ENCODE measurements around the gene KCNK2.

- no peak for TF ChIP-seq CTCF (conservative IDR thresholded peaks at IDR 0.05; ENCODE audit: low read length)
- no peak for TF ChIP-seq EZH2phosphoT487 (IDR thresholded peaks at IDR 0.05; ENCODE audit: borderline replicate concordance, low read depth, low read length)
These were observed 3.1 kb upstream of the KCNK2 start for GRCh38 chr1:215079456-215079855.

Measured in OCI-LY7 (cell line).